NCI-H774 (cell line): ENCODE measurements around the gene CD46.
"Not testable (repeated sequence)": the region's sequence is repeated elsewhere in the genome, so short reads cannot be mapped to it uniquely, and the experiment has no call there.

Experiments used
- DNase-seq: peaks from one replicate; lab custom pipeline; 2025; lab: John Stamatoyannopoulos, UW

CD46 gene

GRCh38 chr1:207750631-207751305, 1.1 kb upstream of the CD46 start:
- peak; percentile 10 for DNase-seq

GRCh38 chr1:207751463-207751789, 428 bp upstream of the CD46 start:
- not testable (repeated sequence) for DNase-seq

GRCh38 chr1:207752456-207752998, 673 bp downstream of the CD46 start:
- DNase-seq = peak; percentile 14

GRCh38 chr1:207753611-207754010, 1.8 kb downstream of the CD46 start:
- no peak for DNase-seq

GRCh38 chr1:207754011-207754410, 2.2 kb downstream of the CD46 start:
- no peak for DNase-seq

- DNase-seq = no peak
Measured at GRCh38 chr1:207754974-207755700, 3.3 kb downstream of the CD46 start.

GRCh38 chr1:207755846-207756693, 4.2 kb downstream of the CD46 start:
- DNase-seq = no peak

GRCh38 chr1:207762622-207763021, 10.8 kb downstream of the CD46 start:
- no peak for DNase-seq

GRCh38 chr1:207763091-207763490, 11.2 kb downstream of the CD46 start:
- no peak for DNase-seq

GRCh38 chr1:207763972-207764371, 12.1 kb downstream of the CD46 start:
- no peak for DNase-seq

GRCh38 chr1:207766569-207766968, 14.7 kb downstream of the CD46 start:
- DNase-seq = no peak

GRCh38 chr1:207770514-207770913, 18.7 kb downstream of the CD46 start:
- DNase-seq = not testable (repeated sequence)

GRCh38 chr1:207776045-207776444, 24.2 kb downstream of the CD46 start:
- DNase-seq = not testable (repeated sequence)

GRCh38 chr1:207777412-207777811, 25.6 kb downstream of the CD46 start:
- DNase-seq = not testable (repeated sequence)

- DNase-seq = no peak
Measured at GRCh38 chr1:207779008-207779407, 27.2 kb downstream of the CD46 start.

- DNase-seq = no peak
Measured at GRCh38 chr1:207781312-207781711, 29.5 kb downstream of the CD46 start.

- DNase-seq = no peak
Measured at GRCh38 chr1:207787776-207788175, 35.9 kb downstream of the CD46 start.

GRCh38 chr1:207789386-207789785, 37.5 kb downstream of the CD46 start:
- DNase-seq = no peak

GRCh38 chr1:207789792-207790787, 38.2 kb downstream of the CD46 start:
- DNase-seq = no peak

GRCh38 chr1:207791290-207791689, 39.4 kb downstream of the CD46 start:
- DNase-seq = no peak

GRCh38 chr1:207793327-207793726, 41.5 kb downstream of the CD46 start:
- no peak for DNase-seq
